Measurements from ENCODE around the gene LRRC15.
A peak's percentile ranks its signal among the peaks of the same experiment; 100 is the strongest.

Gene LRRC15

DNA sequence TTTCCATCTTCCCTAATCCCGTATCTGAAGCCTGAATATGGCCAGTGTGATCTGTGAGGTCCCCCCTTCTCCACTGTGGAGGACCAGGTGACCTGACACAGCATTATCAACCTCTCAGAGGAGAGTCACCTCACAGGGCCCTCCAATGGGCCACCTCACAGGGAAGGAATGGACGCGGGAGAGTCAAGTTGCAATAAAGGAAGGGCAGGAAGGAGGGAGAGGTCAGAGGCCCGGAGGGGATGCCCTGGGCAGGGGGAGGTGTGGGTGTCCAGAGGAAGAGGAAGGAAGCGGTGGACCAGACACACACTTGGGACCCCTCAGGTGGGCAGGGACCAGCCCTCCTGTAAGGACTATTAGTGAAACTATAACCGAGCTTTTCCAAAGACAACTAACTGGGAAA lies 14.6 kb upstream of the LRRC15 start:
- DNase-seq: no peak

DNA sequence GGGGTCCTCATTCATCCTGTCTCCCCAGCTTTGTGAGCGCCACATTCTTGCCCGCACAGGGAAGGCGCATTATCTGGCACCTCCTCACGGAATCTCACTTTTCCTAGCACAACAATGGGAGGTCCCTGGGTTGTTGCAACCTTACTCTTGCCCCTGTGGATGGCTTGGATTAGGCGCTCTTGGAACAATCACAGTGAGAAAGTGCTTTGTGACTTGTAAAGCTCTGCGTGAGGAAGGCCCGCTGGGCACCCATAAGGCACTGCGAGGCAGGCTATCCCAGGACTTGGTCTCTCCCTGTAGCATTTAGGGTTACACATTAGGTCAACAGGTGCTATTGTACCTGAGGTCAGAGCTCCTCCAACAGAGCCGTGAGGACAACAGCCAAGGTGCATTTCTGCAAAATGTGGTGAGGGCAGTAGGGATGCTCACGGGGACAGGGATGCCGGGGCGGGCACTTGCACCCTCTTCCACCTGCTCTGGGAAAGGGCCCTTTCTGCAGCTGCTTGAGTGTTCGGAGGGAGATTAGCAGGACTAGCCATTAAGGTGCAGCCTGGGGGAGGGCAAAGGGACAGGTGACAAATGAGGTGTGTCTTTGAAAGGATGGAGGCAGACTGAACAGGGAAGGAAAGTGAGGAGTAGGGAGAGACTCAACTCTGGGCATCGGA lies 13.9 kb upstream of the LRRC15 start:
- no peak for DNase-seq

DNA sequence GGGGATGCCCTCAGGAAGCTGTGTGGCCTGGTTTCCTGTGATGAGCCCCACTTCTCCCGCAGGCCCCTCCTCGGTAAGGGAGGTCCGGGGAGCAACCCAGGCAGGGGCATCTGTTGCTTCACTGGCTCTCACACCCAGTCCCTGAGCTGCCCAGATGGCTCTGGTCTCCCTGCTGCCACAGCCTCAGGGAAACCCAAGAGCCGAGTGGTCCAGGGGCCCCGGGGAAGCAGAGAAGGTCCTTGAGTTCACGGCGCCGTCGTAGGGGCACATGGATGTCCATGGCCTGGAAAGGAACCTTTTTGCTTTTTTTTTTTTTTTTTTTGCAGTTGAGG lies 13.3 kb upstream of the LRRC15 start:
- no peak for DNase-seq

DNA sequence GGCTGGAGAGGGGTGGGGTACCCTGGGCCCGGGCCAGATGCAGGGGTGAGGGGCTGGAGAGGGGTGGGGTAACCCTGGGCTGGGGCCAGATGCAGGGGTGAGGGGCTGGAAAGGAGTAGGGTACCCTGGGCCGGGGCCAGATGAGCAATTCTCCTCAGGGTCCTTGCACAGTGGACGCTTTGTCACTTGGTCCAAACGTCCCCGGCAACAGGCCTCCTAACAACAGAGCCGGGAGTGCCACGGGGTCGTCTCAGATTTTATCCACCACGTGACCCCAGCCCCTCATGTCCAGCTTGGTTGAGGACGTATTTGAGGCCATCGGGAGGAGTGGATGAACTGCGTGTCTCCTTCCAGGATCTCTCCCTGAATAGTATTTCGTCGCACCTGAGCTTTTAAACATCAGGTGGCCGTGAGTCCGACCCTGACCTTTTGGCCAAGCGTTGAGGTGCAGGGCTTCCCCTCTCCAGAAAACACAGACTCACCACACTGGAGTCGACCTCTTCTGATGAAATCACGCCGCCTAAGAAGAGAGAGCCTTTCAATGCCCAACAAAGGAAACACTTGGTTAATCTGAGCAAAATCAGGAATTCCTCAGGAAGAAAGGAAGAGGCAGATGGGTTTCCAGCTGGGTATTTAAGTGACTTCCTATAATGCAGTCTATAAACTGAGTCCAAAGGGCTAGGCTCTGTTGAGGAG lies 12.8 kb upstream of the LRRC15 start:
- no peak for DNase-seq

DNA sequence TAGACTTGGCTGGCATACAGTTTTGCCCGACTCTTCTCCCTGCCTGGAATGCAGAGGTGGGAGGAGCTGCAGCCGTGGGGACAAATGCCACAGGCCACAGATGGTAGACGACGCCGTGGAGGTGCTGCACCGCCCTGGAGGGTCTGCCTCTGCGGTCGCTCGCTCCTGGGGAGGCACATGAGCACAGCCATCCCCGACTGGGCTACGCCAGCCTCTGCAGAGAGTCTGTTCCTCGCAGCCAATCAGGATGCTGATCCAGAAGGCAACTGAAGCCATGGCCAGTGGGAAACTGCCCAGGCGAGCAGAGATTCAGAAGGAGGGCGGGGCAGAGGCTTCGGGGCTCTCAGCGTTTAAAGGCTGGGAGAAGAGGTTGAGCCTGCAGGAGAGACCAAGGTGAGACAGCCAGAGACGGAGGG lies 11.9 kb upstream of the LRRC15 start:
- DNase-seq: no peak

DNA sequence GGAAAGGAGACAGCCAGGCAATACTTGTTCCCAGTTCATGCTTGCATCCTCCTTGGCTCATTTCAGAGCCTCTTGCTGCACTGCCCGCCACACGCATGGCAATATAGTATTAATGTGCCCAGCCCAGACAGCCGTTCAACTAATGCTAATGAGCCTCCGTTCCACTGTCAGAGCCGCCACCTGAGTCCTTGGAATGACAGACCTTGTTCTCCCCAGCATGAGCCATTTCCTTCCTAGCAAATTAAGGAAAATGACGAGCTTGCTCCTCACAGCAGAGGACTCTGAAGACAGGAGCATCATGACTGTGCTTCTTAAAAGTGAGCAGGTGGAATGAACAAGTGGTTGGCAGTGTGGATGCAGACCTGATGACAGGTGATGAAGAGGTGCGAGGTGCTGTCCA lies 10.8 kb upstream of the LRRC15 start:
- DNase-seq: no peak

DNA sequence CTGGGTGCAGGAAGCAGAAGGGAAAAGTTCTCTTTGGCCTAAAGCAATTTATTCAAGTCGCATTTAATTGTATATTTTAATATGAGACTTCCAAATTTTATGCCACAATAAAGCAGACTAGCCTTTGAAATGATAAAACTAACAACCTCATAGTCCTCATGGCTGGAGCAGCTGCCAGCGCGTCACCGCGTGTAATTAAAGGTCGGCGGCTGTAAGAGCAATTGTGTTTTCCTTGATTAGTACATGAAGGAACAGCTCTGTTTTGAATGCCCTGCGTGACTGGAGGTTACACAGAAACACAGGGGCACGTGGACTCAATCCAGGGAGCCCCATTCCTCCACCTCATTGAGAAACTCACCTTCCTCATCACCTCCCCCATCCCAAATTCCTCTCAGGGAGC lies 10.1 kb upstream of the LRRC15 start:
- DNase-seq: no peak

DNA sequence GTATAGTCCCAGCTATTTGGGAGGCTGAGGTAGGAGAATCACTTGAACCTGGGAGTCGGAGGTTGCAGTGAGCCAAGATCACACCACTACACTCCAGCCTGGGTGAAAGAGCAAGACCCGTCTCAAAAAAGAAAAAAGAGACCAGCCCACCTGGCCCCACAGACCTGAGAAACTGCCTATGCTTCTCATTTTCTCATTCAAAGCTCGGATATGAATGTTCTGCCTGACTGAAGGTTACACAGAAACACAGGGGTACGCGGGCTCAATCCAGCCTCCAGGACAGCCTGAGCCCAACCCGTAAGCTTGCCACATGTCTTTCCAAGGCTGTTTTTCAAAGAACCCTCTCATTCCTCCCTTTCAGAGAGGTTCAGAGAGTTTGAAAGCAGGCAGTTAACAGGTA lies 9.7 kb upstream of the LRRC15 start:
- DNase-seq: no peak

DNA sequence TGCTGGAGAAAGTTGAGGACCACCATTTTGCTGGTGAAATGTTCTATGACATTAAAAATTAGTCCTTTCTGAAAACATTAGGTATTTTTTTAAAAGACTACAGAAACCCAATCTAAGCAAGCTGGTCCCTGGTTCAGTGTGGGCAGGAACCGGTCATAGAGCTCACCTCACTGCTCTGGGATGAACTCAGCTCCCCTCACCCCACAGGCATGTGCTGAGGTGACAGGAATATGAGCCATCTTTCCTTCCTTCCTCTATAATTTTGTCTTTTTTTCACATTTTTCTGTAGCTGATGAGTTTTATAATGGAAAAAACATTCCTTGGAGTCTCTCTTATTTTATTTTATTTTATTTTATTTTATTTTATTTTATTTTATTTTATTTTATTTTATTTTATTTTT lies 8.2 kb upstream of the LRRC15 start:
- DNase-seq: no peak

DNA sequence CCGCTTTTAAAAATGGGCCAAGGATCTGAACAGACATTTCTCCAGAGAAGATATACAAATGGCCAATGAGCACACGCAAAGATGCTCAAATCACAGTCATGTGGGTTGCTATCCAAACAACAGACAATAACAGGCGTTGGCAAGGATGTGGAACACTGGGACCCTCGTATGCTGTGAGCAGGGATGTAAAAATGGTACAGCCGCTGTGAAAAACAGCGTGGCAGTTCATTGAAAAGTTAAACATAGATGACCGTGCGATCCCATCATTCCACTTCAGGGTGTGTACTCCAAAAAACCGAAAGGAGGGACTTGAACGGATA lies 6.7 kb upstream of the LRRC15 start:
- DNase-seq: no peak

DNA sequence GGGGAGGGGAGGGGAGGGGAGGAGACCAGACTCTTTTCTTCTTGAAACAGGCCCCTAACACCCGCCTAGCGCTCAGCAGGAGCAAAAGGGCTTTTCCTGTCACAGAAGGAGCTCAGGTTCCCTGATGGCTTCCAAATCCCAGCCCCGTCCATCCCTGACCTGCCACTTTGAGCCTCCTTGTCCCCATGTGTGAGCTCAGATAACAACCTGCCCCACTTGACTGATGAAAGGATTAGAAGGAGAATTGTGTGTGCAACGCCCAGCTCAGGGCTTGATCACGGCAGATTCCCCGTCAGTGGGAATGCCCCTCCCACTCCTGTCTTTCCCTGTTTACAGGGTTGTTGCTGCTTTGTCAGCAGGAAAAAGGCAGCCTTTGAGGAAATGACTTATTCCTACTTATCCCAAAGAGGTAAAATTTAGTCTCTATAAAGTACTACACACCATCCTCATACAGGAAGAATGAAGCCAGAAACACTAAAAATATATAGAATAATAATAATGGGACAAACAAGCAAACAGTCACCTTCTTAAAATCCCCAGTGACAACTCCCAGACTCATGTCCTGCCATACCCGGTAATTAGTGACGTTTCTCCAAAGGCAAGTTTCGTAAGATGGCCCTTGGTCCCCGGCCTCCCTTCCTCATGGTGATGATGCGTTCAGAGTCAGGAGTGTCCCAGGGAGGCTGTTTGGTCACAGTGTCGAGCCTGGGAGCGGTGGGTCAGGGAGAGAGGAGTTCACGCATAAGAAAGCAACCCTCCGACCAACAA lies 6.1 kb upstream of the LRRC15 start:
- no peak for DNase-seq

DNA sequence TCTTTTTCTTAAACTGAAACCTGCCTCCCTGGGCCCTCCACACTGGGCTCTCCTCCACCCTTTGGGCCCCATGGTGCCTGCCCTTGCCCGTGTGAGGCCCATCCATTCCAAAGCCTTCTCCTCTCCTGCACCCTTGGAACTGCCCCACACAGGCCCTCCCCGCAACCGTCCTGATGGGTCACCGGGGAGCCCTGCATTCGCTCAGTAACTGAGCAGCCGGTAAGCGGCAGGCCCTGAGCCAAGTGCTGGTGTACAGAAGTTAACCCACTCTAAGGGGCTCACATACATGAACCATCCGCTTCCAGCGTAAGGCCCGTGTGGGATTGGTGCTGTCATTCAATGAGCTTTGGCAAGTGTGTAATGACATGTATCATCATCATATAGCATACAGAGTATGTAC lies 5.4 kb upstream of the LRRC15 start:
- no peak for DNase-seq

DNA sequence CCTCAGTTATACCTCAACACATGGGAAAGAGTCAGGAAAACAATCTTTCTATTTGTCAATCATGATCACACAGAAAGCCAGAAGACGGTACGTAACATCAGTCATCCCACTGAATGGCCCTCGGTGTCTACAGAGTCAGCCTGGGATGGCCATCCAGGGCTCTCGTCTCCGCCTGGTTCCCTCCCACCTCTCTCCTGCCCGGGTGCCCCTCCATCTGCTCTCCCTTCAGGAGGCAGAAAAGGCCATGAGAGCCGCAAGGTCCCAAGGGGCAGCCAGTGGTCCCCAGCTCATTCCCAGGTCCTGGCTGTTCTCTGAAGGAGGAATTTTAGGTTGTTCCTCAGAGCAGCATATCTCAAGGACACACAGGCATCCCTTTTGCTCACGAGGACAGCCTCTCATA lies 4.4 kb upstream of the LRRC15 start:
- no peak for DNase-seq

DNA sequence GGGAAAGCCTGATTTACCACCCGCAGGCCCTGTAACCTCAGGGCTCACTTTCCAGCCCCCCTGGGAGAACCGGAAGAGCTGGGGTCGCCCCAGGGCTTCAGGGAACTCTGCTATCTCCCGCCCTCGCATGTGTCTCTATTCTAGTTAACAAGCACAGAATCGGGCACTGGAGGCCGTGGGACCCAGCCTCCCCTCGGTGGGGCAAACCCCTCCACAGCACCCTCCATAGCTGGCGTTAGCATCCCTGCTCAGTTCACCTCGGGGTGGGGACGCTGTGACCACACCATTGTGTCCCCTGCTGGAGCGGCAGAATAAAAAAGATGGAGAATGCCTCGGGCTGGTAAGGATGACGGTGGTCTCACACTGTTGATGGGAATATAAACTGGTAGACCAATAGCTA lies 3.5 kb upstream of the LRRC15 start:
- no peak for DNase-seq

DNA sequence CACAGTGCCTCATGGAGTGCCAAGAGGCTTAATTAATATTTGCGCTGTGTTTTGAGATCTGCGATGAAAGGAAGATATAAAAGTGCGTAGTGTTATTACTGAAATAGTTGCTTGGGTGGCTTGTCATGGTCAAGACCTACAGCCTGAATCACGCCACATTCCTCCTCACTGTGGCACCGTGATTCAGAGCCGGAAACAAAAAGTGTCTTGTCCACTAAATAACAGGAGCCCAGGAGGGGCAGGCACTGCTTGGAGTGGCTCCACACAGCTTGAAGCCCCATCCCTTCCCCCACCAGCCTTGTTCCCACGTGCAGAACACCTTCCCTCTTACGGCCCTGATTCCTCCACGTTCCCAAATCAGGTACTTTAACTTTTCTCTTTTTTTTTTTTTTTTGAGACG lies 1.2 kb upstream of the LRRC15 start:
- DNase-seq: no peak

DNA sequence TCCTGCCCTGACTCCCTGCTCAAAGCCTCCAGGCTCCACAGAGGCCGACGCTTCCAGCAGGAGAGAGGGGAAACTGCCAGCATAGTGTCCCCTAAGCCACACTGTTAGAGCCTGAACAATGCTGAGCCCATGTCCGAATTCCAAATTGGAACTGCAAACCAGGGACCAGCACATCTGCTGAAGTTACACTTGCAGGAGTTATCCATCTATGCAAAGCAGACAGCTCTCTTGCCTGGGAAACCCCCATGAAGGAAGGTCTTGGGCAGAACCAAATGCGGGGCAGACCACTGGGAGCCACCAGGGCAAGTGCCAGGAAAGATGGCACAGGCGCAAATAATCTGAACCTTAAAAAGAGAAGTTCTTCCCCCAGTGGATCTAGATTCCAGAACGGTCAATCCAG lies 625 bp downstream of the LRRC15 start:
- DNase-seq: no peak

DNA sequence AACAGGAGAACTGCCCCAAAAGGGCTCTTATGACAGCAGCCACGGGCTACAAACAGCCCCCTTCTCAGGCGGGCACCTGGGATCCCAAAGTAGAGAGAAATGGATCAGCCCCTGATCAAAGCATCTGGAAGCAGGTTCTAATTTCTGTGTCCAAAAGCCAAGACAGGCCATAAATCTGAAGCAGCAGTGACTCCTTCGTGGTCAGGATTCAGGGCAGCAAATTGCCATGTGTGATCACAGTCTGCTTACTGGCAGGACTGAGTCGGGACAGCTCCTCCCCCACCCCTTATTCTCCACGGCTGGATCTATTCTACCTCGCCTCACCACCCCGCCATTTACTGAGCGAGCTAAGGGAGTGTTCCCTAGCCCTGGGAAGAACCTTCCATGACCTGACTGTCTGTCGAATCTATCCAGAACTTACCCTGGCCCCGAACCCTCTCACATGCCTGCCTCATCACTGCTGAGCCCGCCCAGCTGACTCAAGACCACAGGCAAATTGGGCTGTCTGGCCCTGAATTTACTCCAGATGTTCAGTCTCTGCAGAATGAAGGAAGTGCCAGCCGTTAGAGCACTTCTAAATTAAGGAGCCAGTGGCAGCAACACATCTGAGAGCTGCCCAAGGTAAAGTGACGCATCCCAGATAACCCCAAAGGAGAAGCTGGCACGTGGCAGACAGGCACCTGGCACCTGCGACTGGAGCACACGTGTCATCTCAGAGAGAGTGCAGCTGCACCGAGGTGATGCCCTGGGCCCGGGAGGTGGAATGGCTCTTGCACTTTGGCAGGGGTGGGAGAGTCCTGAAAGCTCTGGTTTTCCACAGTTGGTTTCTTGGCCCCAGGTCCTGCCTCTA lies 1.3 kb downstream of the LRRC15 start:
- DNase-seq: no peak

DNA sequence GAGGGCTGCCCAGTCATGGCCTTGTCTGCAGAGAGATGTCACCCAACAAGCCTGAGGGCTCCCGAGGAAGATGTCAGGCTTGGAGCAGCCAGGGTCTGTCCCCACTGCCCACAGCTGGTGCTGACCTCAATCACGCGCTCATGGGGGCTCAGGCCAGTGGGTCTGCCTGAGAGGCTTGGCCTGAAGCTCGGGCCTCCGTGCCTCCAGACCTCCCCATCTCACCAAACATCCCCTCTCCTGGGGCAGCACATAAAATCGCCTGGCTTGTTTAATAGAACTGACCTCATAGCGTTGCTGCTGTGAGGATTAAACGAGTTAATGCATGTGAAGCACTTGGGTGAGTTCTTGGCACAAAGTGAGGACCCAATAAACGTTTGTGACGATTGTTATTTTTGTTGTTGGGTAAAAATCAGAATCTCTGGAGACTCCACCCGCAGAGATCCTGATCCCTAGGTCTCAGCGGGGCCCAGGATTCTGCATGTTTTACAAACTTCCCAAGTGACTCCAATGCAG lies 3.5 kb downstream of the LRRC15 start:
- no peak for DNase-seq

DNA sequence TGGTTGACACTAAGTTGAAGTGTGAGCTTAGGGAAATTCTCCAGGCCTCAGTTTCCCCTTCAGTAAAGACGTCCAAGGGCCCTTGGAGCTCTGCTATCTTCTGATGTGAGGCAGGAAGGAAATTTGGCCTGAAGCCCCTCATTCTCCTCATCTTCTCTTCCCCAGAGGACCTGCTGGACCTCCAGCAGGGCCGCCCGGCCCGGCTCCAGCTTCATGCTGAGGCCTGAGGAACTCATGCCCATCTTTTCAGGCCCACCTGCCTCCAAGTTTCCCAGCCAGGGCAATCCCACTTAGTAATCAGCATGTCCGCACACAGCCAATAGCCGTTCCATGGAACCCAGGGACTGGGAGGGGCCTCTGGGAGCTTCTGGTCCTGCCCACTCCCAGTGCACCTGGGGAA lies 4.0 kb downstream of the LRRC15 start:
- no peak for DNase-seq

DNA sequence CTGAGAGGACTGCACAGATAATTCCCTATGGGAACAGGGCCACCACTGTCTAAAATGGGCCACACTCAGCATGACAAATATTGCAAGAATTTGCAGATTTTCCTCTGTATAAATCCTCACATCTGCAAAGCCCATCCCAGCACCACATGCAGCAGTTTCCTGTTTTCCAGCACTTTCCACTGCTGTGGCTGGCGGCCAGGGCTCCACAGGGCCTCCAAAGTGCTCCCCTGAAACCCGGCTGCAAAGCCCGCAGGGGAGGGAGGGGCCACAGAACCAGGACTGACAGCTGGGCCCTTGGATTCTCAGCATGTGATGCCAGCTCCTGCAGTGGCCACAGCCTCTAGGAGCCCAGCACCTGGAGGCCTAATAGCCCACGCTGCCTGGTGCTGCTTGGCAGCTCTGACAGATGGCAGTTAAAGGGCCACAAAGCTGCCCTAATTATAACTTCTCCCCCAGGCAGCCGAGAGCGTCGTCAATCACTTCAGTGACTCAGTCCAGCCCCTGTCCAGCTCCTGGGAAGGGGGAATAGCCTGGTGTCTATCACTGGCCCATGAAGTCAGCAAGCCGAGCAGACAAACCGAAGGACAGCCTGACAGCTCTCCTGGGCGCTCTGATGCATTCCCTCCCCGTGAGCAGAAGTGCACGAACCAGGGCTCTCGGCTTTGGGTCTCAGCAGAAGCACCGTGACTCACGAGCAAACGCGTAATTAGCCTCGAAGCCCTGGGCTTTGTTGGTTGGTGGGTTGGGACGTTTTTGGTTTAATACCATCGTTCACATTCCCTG lies 4.7 kb downstream of the LRRC15 start:
- peak; percentile 42 for DNase-seq

DNA sequence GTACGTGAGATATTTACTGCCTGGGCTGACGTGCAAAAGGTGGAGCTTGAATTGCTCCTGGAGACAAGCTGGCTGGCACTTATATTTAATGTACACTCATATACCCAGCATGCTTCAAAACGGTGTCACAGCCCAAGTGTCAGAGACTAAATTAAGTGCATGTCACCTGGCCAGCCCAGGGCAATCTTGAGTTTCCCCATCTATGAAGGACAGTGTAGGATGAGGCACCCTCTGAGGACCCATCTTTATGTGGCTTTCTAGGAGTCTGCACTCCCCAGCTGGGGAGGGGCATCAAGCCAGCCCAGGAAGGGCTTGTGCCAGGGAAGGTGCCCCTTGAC lies 5.3 kb downstream of the LRRC15 start:
- DNase-seq: no peak

DNA sequence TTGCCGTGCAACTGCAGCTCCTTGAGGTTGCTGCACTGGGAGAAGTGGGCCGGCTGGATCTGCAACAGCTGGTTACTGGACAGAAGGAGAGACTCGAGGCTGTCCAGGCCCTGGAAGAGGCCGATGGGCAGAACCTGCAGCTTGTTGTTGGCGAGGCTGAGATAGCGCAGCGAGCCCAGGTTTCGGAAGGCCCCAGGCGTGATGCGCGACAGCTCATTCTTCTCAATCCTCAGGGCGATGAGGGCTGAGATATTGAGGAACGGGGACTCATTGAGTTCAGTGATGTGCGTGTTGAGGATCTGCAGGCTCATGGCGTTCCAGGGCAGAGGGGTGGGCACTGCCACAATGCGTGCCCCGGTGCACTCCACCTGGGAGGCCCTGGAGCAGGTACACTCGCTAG lies 9.0 kb downstream of the LRRC15 start:
- DNase-seq: no peak

DNA sequence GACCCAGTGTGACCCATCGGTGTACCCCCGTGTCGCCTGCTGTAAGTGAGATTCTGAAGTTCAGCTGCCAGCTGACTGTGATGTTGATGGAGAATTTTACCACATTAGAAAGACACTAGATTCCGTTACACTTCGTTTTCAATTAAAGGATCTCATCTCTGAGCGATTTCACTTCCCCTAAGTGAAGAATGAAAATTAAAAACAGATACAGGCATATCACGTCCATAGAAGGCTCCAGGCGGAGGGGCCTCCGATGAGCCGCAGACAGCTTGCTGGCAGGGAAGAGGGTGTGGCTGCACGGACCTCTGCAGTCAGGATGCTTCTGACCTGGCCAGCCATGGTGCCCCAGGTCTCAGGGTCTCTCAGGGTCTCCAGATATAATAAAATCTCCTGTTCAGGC lies 11.9 kb downstream of the LRRC15 start:
- DNase-seq: no peak

All from HCEC 1CT (cell line).